RWPE1 (cell line): ENCODE measurements around the gene KRT8.

Experiments used
- CTCF ChIA-PET: fragments of 350-600 bp; sonication (Branson Sonifier 250); formaldehyde crosslinking; extraction: SDS; loops from one replicate; lab custom pipeline; 2021; lab: Yijun Ruan, JAX
- POLR2A ChIA-PET: fragments of 400-600 bp; formaldehyde crosslinking; extraction: SDS; loops from one replicate; lab custom pipeline; 2020; ENCODE audit warnings: antibody characterized with exemption; ENCODE audit not compliant: low non-redundant PET; lab: Yijun Ruan, JAX
- DNase-seq: peaks from one replicate; pipeline ENCODE4 v3.0.0; 2012; ENCODE audit warnings: low spot score
- H3K27ac ChIP-seq: fragments of 450-650 bp; 2 replicates; pipeline ENCODE4 v1.5.1; 2017
- TF ChIP-seq, protein P1 (sequence below): fragments of 450-650 bp; conservative IDR thresholded peaks from 2 replicates; pipeline ENCODE4 v1.5.1; 2017; ENCODE audit warnings: low read depth, mild to moderate bottlenecking

The KRT8 gene

DNA sequence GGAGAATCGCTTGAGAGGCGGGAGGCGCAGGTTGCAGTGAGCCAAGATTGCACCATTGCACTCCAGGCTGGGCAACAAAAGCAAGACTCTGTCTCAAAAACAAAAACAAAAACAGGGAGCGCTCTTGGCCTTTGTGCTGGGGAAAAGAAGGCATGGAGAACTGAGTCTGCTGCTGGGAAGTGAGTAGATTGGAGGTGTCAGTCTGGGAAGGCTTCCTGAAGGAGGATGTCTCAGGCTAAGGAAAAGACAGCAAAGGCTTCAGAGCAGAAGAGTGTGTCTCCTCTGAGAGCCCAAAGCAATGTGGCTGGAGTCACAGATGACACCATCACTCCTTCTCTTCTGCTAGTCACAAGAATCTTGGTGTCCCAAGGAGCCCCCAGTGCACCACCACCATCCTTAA lies 23.1 kb upstream of the KRT8 start:
- TF ChIP-seq, protein P1, sequence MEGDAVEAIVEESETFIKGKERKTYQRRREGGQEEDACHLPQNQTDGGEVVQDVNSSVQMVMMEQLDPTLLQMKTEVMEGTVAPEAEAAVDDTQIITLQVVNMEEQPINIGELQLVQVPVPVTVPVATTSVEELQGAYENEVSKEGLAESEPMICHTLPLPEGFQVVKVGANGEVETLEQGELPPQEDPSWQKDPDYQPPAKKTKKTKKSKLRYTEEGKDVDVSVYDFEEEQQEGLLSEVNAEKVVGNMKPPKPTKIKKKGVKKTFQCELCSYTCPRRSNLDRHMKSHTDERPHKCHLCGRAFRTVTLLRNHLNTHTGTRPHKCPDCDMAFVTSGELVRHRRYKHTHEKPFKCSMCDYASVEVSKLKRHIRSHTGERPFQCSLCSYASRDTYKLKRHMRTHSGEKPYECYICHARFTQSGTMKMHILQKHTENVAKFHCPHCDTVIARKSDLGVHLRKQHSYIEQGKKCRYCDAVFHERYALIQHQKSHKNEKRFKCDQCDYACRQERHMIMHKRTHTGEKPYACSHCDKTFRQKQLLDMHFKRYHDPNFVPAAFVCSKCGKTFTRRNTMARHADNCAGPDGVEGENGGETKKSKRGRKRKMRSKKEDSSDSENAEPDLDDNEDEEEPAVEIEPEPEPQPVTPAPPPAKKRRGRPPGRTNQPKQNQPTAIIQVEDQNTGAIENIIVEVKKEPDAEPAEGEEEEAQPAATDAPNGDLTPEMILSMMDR = no peak
- ChIA-PET POLR2A (interaction anchor here (2.0 kb wide), 1 partner anchor 21 kb away, joined by 8 read pairs; the partner anchor contains the start of gene KRT18), CTCF (no interaction called here)
- no peak for DNase-seq
- H3K27ac ChIP-seq = peak overlapping the region; percentile 82

DNA sequence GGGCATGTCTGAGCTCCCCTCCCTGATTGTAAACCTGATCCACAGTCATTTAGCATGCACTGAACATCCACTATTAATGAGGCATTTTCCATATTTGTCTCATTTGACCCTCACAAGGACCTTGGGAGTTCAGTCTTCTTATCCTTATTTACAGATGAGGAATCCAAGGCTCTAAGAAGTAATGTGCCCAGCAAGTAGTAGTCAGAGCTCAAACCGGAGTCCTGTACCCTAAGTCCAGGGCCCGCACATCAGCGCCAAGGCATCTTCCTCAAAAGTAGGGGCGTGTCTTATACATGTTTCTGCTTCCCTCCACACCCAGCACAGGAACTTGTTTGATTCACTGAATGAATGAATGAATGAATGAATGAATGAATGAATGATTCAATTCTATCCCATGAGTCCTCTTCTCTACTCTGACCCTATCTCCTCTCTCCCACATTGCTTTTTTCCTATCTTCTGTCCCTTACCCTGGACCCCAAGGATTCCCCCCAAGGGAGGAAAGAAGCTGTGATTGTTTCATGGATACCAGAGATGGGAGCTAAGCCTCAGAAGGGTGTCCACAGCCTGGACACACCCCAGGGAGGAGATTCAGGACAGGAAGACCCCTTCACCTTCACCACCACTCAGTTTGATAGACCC lies 21.8 kb upstream of the KRT8 start:
- ChIA-PET CTCF (interaction anchor here (1.4 to 1.5 kb wide), 2 partner anchors 20 to 42 kb away, joined by 4 to 9 read pairs; no protein-coding TSS in a partner anchor), POLR2A (interaction anchor here (2.0 kb wide), 1 partner anchor 23 kb away, joined by 8 read pairs; the partner anchor contains the start of gene KRT18)
- peak overlapping the region; percentile 82 for H3K27ac ChIP-seq
- DNase-seq = no peak
- TF ChIP-seq, protein P1 = no peak

DNA sequence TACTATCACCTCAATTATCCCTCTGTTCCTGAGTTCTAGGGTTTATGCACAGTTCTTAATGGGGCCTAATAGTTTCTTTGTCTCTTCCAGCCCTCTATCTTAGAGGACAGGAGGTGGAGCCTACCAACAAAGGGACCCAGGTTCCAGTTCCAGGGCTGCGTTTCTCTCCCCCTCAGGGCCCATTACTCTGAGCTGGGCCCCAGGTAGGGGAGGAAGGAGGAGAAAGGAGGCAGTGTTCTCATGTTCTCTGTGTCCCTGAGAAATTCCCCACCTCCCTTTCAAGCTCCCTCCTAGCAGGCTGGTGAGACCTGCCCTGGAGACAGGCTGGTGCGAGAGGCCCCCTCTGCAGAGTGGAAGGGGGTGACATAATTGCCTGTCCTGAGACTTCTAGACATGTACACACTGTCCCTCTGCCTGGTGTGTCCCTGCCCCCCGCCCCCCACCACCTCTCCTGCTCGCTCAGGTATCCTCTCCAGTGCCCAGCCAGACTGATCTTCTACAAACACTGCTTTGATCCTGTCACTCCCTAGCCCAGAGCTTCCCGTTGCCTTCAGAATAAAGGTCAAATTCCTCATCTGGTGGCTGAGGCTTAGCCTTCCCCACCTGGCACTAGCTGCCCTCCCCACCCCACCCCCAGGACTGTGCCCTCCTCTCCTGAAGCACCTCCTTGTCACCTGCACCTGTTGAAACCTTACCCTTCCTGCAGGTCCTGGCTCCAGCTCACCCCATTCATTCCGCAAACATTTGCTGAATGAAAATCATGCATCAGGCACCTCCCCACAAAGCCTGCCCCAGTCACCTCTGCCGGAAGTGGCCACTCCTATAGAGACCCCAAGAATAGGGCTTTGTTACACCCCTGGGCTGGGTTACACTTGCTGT lies 21.1 kb upstream of the KRT8 start:
- TF ChIP-seq, protein P1 = no peak
- no peak for DNase-seq
- peak overlapping the region; percentile 82 for H3K27ac ChIP-seq
- CTCF ChIA-PET = interaction anchor here (0.6 to 1.5 kb wide), 3 partner anchors 20 to 54 kb away, joined by 4 to 9 read pairs (median 5); no protein-coding TSS in a partner anchor
- POLR2A ChIA-PET = interaction anchor here (2.0 kb wide), 1 partner anchor 23 kb away, joined by 8 read pairs; the partner anchor contains the start of gene KRT18

DNA sequence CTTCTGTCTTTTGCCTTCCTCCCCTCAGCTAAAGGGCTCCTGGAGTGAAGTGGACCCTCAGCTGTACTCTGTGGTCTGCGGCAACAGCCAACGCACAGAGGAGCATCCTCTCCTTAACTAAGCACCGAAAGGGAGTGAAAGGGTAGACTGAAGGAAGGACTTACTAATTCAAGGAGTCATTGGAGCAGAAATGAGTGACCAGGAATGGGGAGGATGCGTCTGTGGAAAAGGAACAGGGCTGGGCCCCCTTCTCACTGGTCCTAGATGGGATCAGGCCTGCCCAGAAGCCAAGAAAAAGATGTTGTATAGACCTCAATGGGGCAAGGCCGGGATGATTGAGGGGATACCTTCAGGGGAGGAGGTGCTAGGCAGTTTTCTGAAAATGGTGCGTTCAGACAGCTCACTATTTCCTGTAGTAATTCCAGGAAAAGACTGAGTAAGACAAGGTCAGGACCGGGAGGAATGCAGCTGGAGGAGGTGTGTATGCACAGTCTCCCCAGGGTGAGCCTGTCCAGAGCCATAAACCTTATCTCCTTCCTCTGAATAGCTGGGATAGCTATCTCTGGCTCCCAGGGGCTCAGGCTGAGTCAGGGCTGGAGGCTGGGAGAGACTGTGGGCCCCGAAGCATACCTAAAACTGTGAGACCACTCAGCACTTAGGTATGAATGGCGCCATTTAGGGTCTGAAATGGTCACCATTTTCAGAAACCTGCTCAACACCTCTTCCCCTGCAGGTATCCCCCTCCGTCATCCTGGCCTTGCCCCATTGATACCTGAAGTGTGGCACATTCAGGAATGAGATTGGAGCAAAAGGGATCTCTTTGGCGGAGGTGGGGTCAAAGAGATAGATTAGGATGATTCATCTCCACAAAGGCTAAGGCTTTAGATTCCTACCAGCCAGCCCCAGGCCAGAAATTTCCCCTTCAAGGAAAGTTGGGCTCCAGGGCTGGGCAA lies 20.2 kb upstream of the KRT8 start:
- peak overlapping the region; percentile 82 for H3K27ac ChIP-seq
- TF ChIP-seq, protein P1 = no peak
- ChIA-PET POLR2A (interaction anchor here (0.9 kb wide), 1 partner anchor 17 kb away, joined by 3 read pairs; no protein-coding TSS in a partner anchor), CTCF (interaction anchor here (0.6 to 1.2 kb wide), 3 partner anchors 9 to 55 kb away, joined by 3 to 5 read pairs (median 3); no protein-coding TSS in a partner anchor)
- peak; percentile 80 for DNase-seq

DNA sequence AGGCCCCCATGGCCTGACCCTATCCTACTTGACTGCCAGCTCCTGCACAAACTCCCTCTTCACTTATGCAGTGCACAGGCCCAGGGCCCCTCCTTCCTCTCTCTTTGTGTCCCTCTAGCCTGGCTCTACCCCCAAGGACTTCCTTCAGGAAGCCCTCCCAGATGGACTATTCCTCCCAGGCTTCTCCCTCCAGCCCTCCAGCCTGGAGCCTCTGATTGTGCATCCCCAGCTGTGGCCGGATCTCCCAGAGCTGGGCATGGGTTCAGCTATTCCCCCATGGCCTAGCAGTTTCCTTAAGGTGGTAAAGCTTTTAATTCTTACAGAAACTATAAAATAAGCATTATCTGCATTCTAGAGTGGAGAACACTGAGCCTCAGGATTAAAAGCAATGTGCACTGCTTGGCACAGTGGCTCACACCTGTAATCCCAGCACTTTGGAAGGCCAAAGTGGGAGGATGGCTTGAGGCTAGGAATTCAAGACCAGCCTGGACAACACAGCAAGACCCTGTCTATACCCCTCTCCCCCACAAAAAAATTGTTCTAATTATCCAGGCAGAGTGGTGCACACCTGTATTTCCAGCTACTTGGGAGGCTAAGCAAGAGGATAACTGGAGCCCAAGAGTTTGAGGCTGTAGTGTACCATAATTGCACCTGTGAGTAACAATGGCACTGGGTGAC lies 16.8 kb upstream of the KRT8 start:
- ChIA-PET CTCF (interaction anchor here (0.6 to 1.1 kb wide), 4 partner anchors 23 to 518 kb away, joined by 3 to 4 read pairs (median 4); no protein-coding TSS in a partner anchor), POLR2A (no interaction called here)
- TF ChIP-seq, protein P1 = no peak
- H3K27ac ChIP-seq = no peak overlapping the region; the same call in 1 of the 2 replicates
- no peak for DNase-seq
